ENCODE data around the gene DDX10. TPM values are rescaled to one million over a fixed set of nuclear protein-coding genes. Genes with fewer than 3 reads are reported as not detected.

Gene DDX10
- total RNA-seq, 2 donors from 2014 or later, result 18.5 to 33.1 TPM

DNA sequence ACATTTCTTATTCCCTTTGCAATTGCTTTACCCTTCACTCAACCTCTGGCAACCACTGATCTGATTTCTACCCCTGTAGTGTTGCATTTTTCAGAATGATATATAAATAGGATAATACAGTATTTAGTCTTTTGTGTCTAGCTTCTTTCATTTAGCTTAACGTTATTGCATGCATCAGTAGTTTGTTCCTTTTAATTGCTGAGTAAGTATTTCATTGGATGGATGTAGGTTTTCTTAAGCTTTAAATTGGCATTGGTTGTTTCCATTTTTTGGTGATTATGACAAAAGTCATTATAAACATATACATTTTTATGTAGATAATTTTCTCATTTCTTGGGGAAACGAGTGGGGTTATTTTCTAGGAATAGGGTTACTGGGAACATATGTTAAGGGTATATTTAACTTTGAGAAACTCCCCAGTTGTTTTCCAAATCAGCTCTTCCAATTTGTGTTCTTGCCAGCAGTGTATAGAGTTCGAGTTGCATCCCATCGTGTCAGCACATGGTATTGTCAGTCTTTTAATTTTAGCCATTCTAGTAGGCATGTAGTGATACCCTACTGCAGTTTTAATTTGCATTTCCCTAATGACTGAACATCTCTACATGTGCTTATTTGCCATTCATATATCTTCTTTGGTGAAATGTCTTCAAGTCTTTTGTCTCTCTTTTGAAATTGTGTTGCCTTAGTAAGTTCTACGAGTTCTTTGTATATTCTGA, 60.3 kb downstream of the DDX10 start:
- H3K27me3 ChIP-seq (replicated peaks; ENCODE audit: insufficient read depth), result no peaks in the 10 kb centered on the region
- intact Hi-C loops (cut with DNase I), result no loop called here
- TF ChIP-seq CTCF (IDR thresholded peaks at IDR 0.05) (no peak), POLR2A (IDR thresholded peaks at IDR 0.05) (no peak), POLR2AphosphoS5 (IDR thresholded peaks at IDR 0.05) (no peak)
- H3K9me3 ChIP-seq, result no peaks in the 10 kb centered on the region
- WGBS, result 79% methylated on average over 5 of the region's 5 CpGs
- no peaks in the 10 kb centered on the region for H3K4me1 ChIP-seq (replicated peaks)
- H3K36me3 ChIP-seq, result no peaks in the 10 kb centered on the region
- H3K4me3 ChIP-seq, result no peak overlapping the region
- no peak for DNase-seq (ENCODE audit: low spot score)
- H3K27ac ChIP-seq, result no peak overlapping the region

DNA sequence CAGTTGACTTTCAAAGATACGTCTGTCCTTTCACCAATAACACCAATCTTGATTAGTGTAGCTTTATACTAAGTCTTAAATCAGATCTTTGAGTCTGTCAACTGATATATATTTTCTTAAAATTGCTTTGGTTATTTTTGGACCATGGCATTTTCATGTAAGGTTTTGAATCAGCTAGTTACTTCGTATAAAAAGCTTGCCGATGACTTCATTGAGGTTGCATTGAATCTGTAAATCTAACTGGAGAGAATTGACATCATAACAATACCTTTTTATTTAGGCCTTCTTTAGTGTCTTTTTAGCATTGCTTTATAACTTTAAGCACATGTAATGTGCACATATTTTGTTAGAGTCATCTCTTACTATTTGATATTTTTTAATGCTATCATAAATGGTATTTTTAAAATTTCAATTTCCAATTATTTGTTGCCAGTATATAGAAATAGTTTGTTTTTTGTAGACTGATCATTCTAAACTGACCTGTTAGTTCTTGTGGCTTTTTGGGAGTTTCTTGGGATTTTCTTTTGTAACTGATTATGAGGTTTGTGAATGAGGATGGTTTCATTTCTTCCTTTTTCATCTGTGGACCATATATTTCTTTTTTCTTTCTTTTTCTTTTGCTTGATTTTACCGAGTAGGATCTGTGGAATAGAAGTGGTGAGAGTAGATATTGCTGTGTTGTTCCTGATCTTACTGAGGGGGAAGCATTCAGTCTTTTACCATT, 61.4 kb downstream of the DDX10 start:
- WGBS, result 90% methylated on average over 4 of the region's 4 CpGs
- H3K36me3 ChIP-seq, result no peaks in the 10 kb centered on the region
- no peaks in the 10 kb centered on the region for H3K27me3 ChIP-seq (replicated peaks; ENCODE audit: insufficient read depth)
- DNase-seq (ENCODE audit: low spot score), result no peak
- no peaks in the 10 kb centered on the region for H3K4me1 ChIP-seq (replicated peaks)
- no peaks in the 10 kb centered on the region for H3K9me3 ChIP-seq
- H3K4me3 ChIP-seq, result no peak overlapping the region
- intact Hi-C loops (cut with DNase I), result no loop called here
- TF ChIP-seq POLR2A (IDR thresholded peaks at IDR 0.05) (no peak), POLR2AphosphoS5 (IDR thresholded peaks at IDR 0.05) (no peak), CTCF (IDR thresholded peaks at IDR 0.05) (no peak)
- no peak overlapping the region for H3K27ac ChIP-seq

GRCh38 chr11:108727665-108728064, 62.8 kb downstream of the DDX10 start:
- intact Hi-C loops (cut with DNase I), result no loop called here
- no peaks in the 10 kb centered on the region for H3K4me1 ChIP-seq (replicated peaks)
- no peaks in the 10 kb centered on the region for H3K36me3 ChIP-seq
- DNase-seq (ENCODE audit: low spot score), result no peak
- H3K27ac ChIP-seq, result no peak overlapping the region
- H3K27me3 ChIP-seq (replicated peaks; ENCODE audit: insufficient read depth), result no peaks in the 10 kb centered on the region
- no peak overlapping the region for H3K4me3 ChIP-seq
- TF ChIP-seq CTCF (IDR thresholded peaks at IDR 0.05) (no peak), POLR2AphosphoS5 (IDR thresholded peaks at IDR 0.05) (no peak), POLR2A (IDR thresholded peaks at IDR 0.05) (no peak)
- 85% methylated on average over 3 of the region's 3 CpGs for WGBS
- no peaks in the 10 kb centered on the region for H3K9me3 ChIP-seq

DNA sequence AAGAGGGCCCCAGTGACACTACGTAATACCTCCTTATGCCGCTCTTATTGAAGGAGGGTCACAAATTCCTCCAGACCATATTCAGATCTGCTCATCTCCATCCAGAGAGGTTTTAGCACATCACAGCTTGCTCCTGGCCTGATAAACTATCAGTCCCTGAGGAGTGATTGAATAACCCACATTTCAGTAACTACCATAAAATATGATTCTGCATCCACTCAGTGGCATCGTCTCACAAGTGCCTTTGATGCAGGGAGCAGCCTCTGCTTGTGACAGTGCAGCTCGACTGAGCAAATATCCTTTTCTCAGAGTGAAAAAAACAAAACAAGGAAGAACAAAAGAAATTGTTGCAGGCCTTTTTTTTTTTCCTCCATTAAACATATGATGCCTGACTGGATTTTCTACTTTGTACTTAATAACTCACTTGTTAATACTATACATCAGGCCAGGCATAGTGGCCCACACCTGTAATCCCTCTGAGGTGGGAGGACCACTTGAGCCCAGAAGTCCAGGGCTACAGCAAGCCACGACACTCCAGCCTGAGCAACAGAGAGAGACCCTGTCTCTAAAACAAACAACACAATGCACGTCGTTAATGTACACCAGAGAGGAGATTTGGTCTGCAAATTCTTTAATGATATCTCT, 64.5 kb downstream of the DDX10 start:
- Histone ChIP-seq H3K9me3 (no peaks in the 10 kb centered on the region), H3K27me3 (replicated peaks; ENCODE audit: insufficient read depth) (no peaks in the 10 kb centered on the region), H3K36me3 (no peaks in the 10 kb centered on the region), H3K4me1 (replicated peaks) (no peaks in the 10 kb centered on the region), H3K27ac (no peak overlapping the region), H3K4me3 (no peak overlapping the region)
- intact Hi-C loops (cut with DNase I), result no loop called here
- no peak for DNase-seq (ENCODE audit: low spot score)
- WGBS, result 74% methylated on average over 7 of the region's 7 CpGs
- TF ChIP-seq POLR2A (IDR thresholded peaks at IDR 0.05) (no peak), CTCF (IDR thresholded peaks at IDR 0.05) (no peak), POLR2AphosphoS5 (IDR thresholded peaks at IDR 0.05) (no peak)
